H1 (cell line): ENCODE measurements around the gene CDK9. TPM values are rescaled to one million over a fixed set of nuclear protein-coding genes. Genes with fewer than 3 reads are reported as not detected.

Source experiments
- ATF3 ChIP-seq: IDR thresholded peaks from 2 replicates; pipeline ENCODE4 v1.6.1; 2011; ENCODE audit warnings: low read depth, mild to moderate bottlenecking, low read length; ENCODE audit not compliant: insufficient read depth
- TAF1 ChIP-seq: IDR thresholded peaks from 2 replicates; pipeline ENCODE4 v1.6.1; 2011; ENCODE audit warnings: mild to moderate bottlenecking, low read depth, low read length
- polyA plus RNA-seq, 7 experiments: library from polyadenylated mRNA; depleted of rRNA in 3 of 7; stranded (reverse) in 5 of 7; unstranded in 2 of 7; fragments of >200 nt in 5 of 7; fragments of 200-250 nt in 2 of 7; gene quantifications; 1 replicate in 5 of 7; 2 replicates in 1 of 7; 4 replicates in 1 of 7; pipeline versions ENCODE4 v1.2.1 to v1.2.3, GENCODE V29; 2011 to 2013; ENCODE audit warnings: missing spikeins in 2 of 7, mixed read lengths in 2 of 7
- total RNA-seq: library from RNA; stranded (reverse); fragmentation: NEBNext Ultra II Directional; extraction: Animal tissue kit (Norgen Biotek cat#: 25700); gene quantifications from 2 replicates; pipeline ENCODE4 v1.2.1, GENCODE V29; 2021

The CDK9 gene
- total and polyA plus RNA-seq, 2 of the 8 experiments (the other 6 are each of a cell fraction or from before 2014, with no cell fraction given) = 69.1 to 87.5 TPM

DNA sequence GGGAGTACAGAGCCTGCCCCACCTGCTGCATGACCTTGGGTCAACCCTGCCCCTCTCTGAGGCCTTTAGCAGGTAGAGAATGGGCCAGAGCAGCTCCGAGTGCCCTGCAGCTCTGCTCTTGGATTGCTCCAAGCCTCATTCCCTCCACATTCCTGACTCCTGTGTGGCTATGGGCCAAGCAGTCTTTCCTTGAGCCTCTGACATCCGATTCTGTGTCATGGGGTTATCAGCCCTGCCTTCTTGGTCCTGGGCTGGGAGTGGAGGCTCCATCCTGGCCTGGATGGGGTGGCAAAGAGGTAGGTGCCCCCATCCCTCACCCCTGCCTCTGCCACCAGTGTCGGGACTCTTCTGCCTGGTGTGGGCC lies 30.5 kb downstream of the CDK9 start (continued):
- TF ChIP-seq TAF1 = no peak
- TF ChIP-seq ATF3 = no peak
